ENCODE data around the gene ZC3HAV1L.

ZC3HAV1L gene

GRCh38 chr7:139035586-139036353, at the start of gene ZC3HAV1L:
Gene ZC3HAV1L, minus strand, starts transcription at chr7:139036042. Its CDS starts 25 bp downstream, at chr7:139036017.
- peak; percentile 16 for DNase-seq (ENCODE audit: low read depth)
- in situ Hi-C loops (cut with HindIII; ENCODE audit: low sequenced_read_pairs) = no loop called here
- H3K4me3 ChIP-seq (ENCODE audit: low read depth, low read length) = peak within 1 kb of the TSS; percentile 72
- no peak for TF ChIP-seq CTCF (IDR thresholded peaks at IDR 0.05; ENCODE audit: low read depth, low read length, missing control alignments)

- no peak overlapping the region for H3K4me3 ChIP-seq (ENCODE audit: low read depth, low read length)
- TF ChIP-seq CTCF (IDR thresholded peaks at IDR 0.05; ENCODE audit: low read depth, low read length, missing control alignments) = no peak
- in situ Hi-C loops (cut with HindIII; ENCODE audit: low sequenced_read_pairs) = no loop called here
- no peak for DNase-seq (ENCODE audit: low read depth)
Observed at GRCh38 chr7:139084709-139085108, 48.9 kb upstream of the ZC3HAV1L start.

GRCh38 chr7:139081584-139081983, 45.7 kb upstream of the ZC3HAV1L start:
- DNase-seq (ENCODE audit: low read depth) = no peak
- no peak for TF ChIP-seq CTCF (IDR thresholded peaks at IDR 0.05; ENCODE audit: low read depth, low read length, missing control alignments)
- H3K4me3 ChIP-seq (ENCODE audit: low read depth, low read length) = no peak overlapping the region
- in situ Hi-C loops (cut with HindIII; ENCODE audit: low sequenced_read_pairs) = no loop called here

- no peak for TF ChIP-seq CTCF (IDR thresholded peaks at IDR 0.05; ENCODE audit: low read depth, low read length, missing control alignments)
- DNase-seq (ENCODE audit: low read depth) = no peak
- in situ Hi-C loops (cut with HindIII; ENCODE audit: low sequenced_read_pairs) = no loop called here
- no peak overlapping the region for H3K4me3 ChIP-seq (ENCODE audit: low read depth, low read length)
Observed at GRCh38 chr7:139080905-139081304, 45.1 kb upstream of the ZC3HAV1L start.

GRCh38 chr7:139079861-139080260, 44.0 kb upstream of the ZC3HAV1L start:
- H3K4me3 ChIP-seq (ENCODE audit: low read depth, low read length) = no peak overlapping the region
- no peak for TF ChIP-seq CTCF (IDR thresholded peaks at IDR 0.05; ENCODE audit: low read depth, low read length, missing control alignments)
- DNase-seq (ENCODE audit: low read depth) = no peak
- in situ Hi-C loops (cut with HindIII; ENCODE audit: low sequenced_read_pairs) = no loop called here

GRCh38 chr7:139078911-139079310, 43.1 kb upstream of the ZC3HAV1L start:
- no peak for TF ChIP-seq CTCF (IDR thresholded peaks at IDR 0.05; ENCODE audit: low read depth, low read length, missing control alignments)
- DNase-seq (ENCODE audit: low read depth) = no peak
- in situ Hi-C loops (cut with HindIII; ENCODE audit: low sequenced_read_pairs) = no loop called here
- no peak overlapping the region for H3K4me3 ChIP-seq (ENCODE audit: low read depth, low read length)

Measured in astrocyte of the cerebellum (primary cell).